IPS-NIHi7 (cell line): ENCODE results near the gene SELENOM.
"Not testable (repeated sequence)": the region's sequence is repeated elsewhere in the genome, so short reads cannot be mapped to it uniquely, and the experiment has no call there.

Source experiments
- DNase-seq: peaks from one replicate; pipeline ENCODE4 v3.0.0; 2012; ENCODE audit warnings: mixed read lengths; ENCODE audit errors: extremely low spot score

The SELENOM gene

GRCh38 chr22:31133911-31134310 lies 26.5 kb upstream of the SELENOM start:
- no peak for DNase-seq

GRCh38 chr22:31130873-31131272 lies 23.5 kb upstream of the SELENOM start:
- no peak for DNase-seq

DNA sequence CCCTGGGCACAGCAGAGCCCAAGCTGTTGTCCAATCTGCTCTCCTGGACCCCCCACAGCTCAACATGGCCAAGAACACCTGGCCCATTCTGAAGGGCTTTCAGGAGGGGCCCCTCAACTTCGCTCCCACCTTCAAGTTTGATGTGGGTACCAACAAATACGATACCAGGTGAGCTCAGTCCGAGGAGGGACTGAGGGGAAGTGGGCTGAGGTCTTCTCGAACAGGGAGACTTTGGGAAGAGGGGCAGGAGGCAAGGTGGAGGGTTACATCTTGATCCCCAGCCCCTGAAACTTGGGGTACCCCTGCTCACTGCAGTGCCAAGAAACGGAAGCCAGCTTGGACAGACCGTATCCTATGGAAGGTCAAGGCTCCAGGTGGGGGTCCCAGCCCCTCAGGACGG lies 20.8 kb upstream of the SELENOM start:
- no peak for DNase-seq

- peak; percentile 65 for DNase-seq
Observed at GRCh38 chr22:31127181-31127772, 19.9 kb upstream of the SELENOM start.

- DNase-seq, result no peak
Observed at GRCh38 chr22:31126869-31127175, 19.5 kb upstream of the SELENOM start.

DNA sequence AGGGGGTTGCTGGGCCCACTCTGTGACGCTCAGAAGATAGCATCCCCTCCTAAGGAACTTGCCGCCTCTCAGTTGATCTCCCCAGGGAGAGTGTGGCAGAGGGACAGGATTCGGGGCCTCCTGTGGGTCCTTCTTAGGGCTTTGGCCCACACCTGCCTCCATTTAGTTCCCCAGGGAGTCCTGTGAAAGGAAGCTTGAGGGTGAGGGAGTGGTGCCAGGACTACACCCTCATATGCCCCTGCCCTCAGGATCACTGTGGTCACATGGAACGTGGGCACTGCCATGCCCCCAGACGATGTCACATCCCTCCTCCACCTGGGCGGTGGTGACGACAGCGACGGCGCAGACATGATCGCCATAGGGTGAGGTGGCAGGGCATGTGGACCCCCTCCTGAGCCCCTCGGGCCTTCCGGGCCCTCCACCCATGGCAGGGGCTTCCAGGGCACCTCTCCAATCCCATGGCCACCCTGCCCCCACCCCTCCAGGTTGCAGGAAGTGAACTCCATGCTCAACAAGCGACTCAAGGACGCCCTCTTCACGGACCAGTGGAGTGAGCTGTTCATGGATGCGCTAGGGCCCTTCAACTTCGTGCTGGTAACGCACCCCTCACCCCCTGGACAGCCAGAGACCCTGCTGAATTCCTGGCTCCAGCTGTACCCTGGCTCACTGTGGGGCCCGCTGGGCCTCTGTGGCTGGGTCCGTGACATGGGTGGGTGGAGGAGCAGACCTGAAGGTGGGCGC lies 18.9 kb upstream of the SELENOM start:
- DNase-seq, result no peak

DNA sequence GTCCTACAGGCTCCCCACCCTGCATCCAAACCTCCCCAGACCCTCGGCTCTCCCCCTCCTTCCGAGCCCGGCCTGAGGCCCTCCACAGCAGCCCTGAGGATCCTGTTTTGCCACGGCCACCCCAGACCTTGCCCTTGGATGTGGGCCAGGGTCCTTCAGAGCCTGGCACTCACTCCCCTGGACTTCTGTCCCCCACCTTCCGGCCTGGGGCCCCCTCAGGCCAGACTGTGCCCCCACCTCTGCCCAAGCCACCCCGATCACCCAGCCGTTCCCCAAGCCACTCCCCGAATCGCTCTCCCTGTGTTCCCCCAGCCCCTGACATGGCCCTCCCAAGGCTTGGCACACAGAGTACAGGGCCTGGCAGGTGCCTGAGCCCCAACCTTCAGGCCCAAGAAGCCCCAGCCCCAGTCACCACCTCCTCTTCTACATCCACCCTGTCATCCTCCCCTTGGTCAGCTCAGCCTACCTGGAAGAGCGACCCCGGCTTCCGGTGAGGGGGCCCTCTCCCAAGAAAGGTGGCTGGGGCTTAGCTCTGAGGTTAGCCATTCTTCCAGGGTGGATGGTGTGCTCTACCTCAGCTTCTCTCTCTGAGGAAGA lies 18.3 kb upstream of the SELENOM start:
- no peak for DNase-seq

DNA sequence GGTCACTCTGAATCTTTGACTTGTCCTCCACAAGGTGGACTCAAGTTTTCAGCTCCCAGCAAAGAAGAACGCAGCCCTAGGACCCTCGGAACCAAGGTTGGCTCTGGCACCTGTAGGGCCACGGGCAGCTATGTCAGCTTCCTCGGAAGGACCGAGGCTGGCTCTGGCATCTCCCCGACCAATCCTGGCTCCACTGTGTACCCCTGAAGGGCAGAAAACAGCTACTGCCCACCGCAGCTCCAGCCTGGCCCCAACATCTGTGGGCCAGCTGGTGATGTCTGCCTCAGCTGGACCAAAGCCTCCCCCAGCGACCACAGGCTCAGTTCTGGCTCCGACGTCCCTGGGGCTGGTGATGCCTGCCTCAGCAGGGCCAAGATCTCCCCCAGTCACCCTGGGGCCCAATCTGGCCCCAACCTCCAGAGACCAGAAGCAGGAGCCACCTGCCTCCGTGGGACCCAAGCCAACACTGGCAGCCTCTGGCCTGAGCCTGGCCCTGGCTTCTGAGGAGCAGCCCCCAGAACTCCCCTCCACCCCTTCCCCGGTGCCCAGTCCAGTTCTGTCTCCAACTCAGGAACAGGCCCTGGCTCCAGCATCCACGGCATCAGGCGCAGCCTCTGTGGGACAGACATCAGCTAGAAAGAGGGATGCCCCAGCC lies 17.6 kb upstream of the SELENOM start:
- no peak for DNase-seq

- no peak for DNase-seq
Observed at GRCh38 chr22:31124290-31124689, 16.9 kb upstream of the SELENOM start.

DNA sequence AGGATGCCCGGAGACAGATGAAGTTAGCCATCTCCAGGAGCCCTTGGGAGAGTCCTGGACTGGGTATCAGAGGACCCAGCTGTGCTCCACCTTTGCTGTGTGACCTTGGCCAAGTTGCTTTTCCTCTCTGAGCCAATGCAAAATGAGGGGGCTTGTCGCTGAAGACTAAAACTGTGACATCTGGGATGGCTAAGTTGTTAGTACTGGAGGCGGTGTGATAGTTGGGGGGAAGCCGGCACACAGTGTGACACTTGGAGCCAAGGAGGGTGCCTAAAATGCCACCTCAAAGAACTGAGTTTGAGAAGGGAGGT lies 15.9 kb upstream of the SELENOM start:
- no peak for DNase-seq

DNA sequence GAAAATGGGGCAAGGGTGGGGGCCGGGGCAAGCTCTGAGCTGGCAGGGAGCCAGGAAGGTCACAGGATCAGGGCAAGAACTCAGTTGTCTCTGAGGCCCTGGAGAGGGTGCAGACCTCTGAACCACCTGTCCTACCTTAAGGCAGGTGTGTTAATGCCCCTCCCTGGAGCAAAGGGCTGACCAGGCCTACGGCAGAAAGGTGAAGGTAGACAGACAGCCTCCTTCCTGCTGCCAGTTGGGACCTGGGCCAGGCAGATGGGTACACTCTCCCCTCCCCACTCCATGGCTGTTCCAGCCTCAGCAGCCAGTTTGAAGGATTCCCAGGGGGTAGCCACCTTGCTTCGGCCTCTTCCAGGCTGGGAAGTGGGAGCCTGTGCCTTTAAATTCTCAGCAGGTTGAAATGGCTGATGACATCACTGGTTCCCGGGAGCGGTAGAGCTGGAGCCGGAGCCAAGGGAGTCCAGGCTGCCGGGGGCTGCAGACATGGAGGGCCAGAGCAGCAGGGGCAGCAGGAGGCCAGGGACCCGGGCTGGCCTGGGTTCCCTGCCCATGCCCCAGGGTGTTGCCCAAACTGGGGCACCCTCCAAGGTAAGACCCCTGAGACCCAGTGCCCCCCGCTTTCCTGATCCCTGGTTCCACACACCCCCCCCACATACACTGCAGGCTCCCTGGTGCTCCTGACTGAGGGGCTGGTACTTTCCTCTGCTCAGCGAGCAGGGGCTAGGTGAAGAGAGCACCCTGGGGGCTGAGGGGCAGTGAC lies 15.3 kb upstream of the SELENOM start, which contains the start of gene INPP5J:
TSS of gene INPP5J (plus strand) at position 435 of the 760 bp plus-strand sequence. CDS start at position 484, 49 bp downstream.
- DNase-seq, result peak; percentile 81

- no peak for DNase-seq
Observed at GRCh38 chr22:31122196-31122531, 14.8 kb upstream of the SELENOM start.

DNA sequence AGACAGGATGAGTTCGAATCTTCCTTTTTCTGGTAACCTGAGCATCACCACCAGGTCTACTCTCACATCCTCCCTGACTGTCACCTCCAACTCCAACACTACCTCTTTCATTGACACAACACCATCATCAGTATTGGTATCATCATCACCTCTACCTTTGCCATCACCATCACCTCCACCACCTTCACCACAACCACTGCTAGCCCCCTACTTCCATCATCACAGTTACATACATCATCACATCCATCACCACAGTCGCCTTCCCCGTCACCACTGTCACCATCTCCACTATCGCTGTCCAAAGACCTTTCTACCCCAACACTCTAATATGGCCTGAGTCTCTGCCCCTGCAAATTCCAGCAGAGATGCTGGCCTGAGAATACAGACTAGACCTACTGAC lies 14.0 kb upstream of the SELENOM start:
- no peak for DNase-seq

- no peak for DNase-seq
Observed at GRCh38 chr22:31120642-31121041, 13.3 kb upstream of the SELENOM start.

GRCh38 chr22:31120230-31120629 lies 12.9 kb upstream of the SELENOM start:
- no peak for DNase-seq

DNA sequence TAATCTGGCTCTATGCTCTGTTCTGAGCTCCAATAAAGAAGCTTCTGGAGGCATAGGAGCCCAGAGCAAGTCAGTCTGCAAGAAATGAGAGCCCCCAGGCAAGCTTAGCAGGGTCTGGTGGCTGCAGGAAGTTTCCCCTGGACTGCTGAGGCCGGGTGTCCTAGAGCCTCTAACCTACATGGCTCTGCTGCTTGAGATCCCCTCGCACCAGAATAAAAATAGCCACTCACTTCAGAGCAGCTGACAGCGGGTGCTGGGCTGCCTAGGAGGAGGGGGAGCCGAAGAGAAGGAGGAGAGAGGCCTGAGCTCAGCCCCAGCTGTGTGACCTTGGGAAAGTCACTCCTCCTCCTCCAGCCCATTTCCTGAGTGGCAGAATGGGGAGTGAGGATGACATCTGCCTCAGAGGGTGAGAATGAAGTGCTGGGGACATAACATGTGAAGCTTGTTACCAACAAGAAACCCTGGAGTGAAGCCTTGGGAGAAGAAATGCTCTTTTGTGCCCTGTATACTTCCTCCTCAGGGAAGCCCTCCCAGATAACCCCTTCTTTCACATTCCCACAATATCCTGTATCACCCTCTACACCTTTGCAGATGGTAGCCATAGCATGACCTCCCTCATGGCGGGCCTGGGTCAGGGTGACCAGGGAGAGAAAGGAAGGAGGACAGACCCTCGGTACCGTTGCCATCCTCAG lies 11.8 kb upstream of the SELENOM start:
- no peak for DNase-seq

GRCh38 chr22:31118046-31118820 lies 10.9 kb upstream of the SELENOM start:
- no peak for DNase-seq

DNA sequence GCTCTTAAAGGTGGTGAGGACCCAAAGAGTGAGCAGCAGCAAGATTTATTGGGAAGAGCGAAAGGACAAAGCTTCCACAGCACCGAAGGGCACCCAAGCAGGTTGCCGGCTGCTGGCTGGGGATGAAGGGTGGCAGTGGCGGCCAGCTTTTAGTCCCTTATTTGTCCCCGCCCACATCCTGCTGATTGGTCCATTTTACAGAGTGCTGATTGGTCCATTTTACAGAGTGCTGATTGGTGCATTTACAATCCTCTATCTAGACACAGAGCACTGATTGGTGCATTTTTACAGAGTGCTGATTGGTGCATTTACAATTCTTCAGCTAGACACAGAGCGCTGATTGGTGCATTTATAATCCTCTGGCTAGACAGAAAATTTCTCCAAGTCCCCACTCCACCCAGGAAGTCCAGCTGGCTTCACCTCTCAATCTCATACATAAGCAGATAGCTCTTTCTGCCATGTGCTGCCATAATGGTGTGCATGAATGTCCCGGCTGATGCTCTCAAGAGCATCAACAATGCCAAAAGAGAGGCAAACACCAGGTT lies 5.3 kb upstream of the SELENOM start:
- not testable (repeated sequence) for DNase-seq

DNA sequence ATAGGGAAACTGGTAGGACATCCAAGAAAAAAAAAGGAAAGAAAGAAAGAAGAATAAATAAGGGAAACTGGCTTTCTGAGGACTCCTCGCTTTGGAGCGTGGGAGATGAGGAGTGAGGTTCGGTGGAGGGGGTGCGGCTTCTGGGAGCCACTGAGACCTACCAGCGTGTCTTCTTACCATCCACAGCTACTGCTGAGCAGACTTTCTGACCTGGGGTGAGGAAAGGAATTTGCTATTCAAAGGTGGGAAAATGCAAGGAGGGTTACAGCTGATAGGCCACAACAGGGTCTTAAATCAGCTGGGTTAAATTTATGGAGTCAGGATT lies 488 bp upstream of the SELENOM start:
- DNase-seq, result no peak

GRCh38 chr22:31106731-31107177 lies 614 bp downstream of the SELENOM start:
- no peak for DNase-seq
